Thoracic aorta (tissue), 2 donors: Measurements from ENCODE around the gene RASSF4. TPM values are rescaled to one million over a fixed set of nuclear protein-coding genes. Genes with fewer than 3 reads are reported as not detected.

ENCODE experiments used
- ATAC-seq: fragments of 150-250 bp; one replicate; pipeline ENCODE4 v1.8.0; 2017; ENCODE audit warnings: low read depth; ENCODE audit not compliant: insufficient number of reproducible peaks, low FRiP score
- DNase-seq: peaks from one replicate; pipeline ENCODE4 v3.0.0-alpha.2; 2020; ENCODE audit warnings: low spot score
- H3K27ac ChIP-seq, 2 donors: fragments of 200-600 bp; sonication (generic); 1 replicate in 1 of 2; 2 replicates in 1 of 2; pipeline ENCODE4 v1.5.1; 2016; ENCODE audit warnings: mild to moderate bottlenecking in 2 of 2, moderate library complexity in 2 of 2
- H3K27me3 ChIP-seq: fragments of 200-600 bp; sonication (generic); replicated peaks from 2 replicates; pipeline ENCODE4 v1.6.0; 2016; ENCODE audit warnings: mild to moderate bottlenecking; ENCODE audit not compliant: insufficient read depth
- H3K36me3 ChIP-seq: fragments of 200-600 bp; sonication (generic); one replicate; pipeline ENCODE4 v1.5.1; 2016
- H3K4me1 ChIP-seq, 2 donors: fragments of 200-600 bp; sonication (generic); 1 replicate in 1 of 2; 2 replicates in 1 of 2; pipeline versions ENCODE4 v1.5.1 to v1.6.0; 2016; ENCODE audit warnings: low read depth in 2 of 2, mild to moderate bottlenecking in 1 of 2; ENCODE audit not compliant: control insufficient read depth in 1 of 2
- H3K4me3 ChIP-seq: fragments of 200-600 bp; sonication (generic); 2 replicates; pipeline ENCODE4 v1.5.1; 2016; ENCODE audit warnings: mild to moderate bottlenecking
- H3K9me3 ChIP-seq: fragments of 200-600 bp; sonication (generic); 2 replicates; pipeline ENCODE4 v1.5.1; 2016
- CTCF ChIP-seq: fragments of 200-600 bp; sonication (generic); IDR thresholded peaks from one replicate; pipeline ENCODE4 v1.5.1; 2019; ENCODE audit warnings: antibody characterized with exemption
- total RNA-seq, 2 donors: library from RNA; depleted of rRNA; stranded (reverse); fragments of >200 nt; gene quantifications; one replicate each; pipeline versions ENCODE4 v1.1.0 to v1.2.3, GENCODE V29; 2016

Gene RASSF4
- total RNA-seq, 2 donors from 2014 or later = 48.5 to 68.5 TPM

DNA sequence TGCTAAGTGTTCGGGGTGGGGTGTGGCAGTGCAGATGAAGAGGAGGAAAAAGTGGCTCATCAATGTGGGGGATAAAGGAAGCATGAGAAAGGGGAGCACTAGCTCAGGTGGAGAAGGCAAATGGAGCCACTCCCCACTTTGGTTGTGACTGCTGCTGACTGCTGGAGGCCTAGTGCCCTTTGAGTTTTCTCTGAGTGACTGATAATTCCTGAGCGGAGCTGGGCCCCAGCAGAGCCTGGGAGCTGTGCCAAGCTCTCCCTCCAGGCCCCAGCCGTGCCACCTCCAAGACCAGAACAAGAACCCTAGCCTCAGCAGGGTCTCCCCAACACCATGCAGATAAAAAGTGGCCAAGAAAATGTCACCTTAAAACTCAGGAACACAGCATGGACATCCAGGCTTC is 9.7 kb upstream of the RASSF4 start:
- no peaks in the 10 kb centered on the region for H3K36me3 ChIP-seq
- H3K4me1 ChIP-seq = peaks cover 0 to 5% of the 10 kb centered on the region in 2 donors
- H3K27ac ChIP-seq = no peak overlapping the region
- TF ChIP-seq CTCF = no peak
- no peaks in the 10 kb centered on the region for H3K9me3 ChIP-seq
- no peaks in the 10 kb centered on the region for H3K27me3 ChIP-seq
- ATAC-seq = no peak
- no peak overlapping the region for H3K4me3 ChIP-seq
- no peak for DNase-seq

- Histone ChIP-seq H3K9me3 (no peaks in the 10 kb centered on the region), H3K36me3 (no peaks in the 10 kb centered on the region), H3K27ac (no peak overlapping the region), H3K27me3 (no peaks in the 10 kb centered on the region), H3K4me1 (peaks cover 0 to 5% of the 10 kb centered on the region in 2 donors), H3K4me3 (no peak overlapping the region)
- TF ChIP-seq CTCF = no peak
- DNase-seq = no peak
- ATAC-seq = no peak
Observed at GRCh38 chr10:44950326-44951225, 9.0 kb upstream of the RASSF4 start.

DNA sequence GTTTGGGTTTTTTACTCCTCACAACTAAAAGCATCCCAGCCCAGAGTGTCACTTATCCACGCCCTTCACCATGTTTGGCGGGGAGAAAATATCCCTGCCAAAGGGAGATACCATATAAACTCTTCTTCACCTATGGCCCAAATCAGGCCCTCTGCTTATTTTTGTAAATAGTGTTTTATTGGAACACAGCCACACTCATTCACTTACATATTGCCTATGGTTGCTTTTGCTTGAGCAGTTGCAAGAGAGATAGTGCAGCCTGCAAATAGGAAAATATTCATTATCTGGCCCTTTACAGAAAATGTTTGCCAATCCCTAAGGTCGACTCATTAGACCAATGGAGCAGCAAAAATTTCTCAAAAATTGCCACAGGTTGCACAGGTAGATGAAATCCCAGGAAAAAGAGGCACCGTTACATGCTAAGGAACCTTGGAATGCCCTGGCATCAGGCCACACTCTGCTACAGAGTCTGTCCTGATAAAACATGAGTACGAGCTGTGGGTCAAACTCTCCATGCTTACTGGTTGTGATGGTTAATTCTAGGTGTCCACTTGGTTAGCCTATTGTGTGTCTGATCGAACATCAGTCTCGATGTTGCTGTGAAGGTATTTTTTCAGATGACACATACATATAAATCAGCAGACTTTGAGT is 7.9 kb upstream of the RASSF4 start:
- TF ChIP-seq CTCF = no peak
- Histone ChIP-seq H3K4me3 (no peak overlapping the region), H3K9me3 (no peaks in the 10 kb centered on the region), H3K36me3 (no peaks in the 10 kb centered on the region), H3K4me1 (peaks cover 0 to 5% of the 10 kb centered on the region in 2 donors), H3K27ac (no peak overlapping the region), H3K27me3 (no peaks in the 10 kb centered on the region)
- no peak for DNase-seq
- ATAC-seq = no peak

GRCh38 chr10:44952779-44953231 is 6.8 kb upstream of the RASSF4 start:
- Histone ChIP-seq H3K4me3 (no peak overlapping the region), H3K27ac (no peak overlapping the region), H3K27me3 (no peaks in the 10 kb centered on the region), H3K36me3 (no peaks in the 10 kb centered on the region), H3K9me3 (no peaks in the 10 kb centered on the region), H3K4me1 (peaks cover 3 to 10% of the 10 kb centered on the region in 2 donors)
- ATAC-seq = no peak
- TF ChIP-seq CTCF = no peak
- no peak for DNase-seq

- no peaks in the 10 kb centered on the region for H3K27me3 ChIP-seq
- H3K9me3 ChIP-seq = no peaks in the 10 kb centered on the region
- peaks cover 9 to 20% of the 10 kb centered on the region in 2 donors for H3K4me1 ChIP-seq
- no peak overlapping the region for H3K4me3 ChIP-seq
- H3K36me3 ChIP-seq = no peaks in the 10 kb centered on the region
- TF ChIP-seq CTCF = no peak
- no peak overlapping the region for H3K27ac ChIP-seq
- ATAC-seq (no peak), DNase-seq (no peak)
Observed at GRCh38 chr10:44954042-44954441, 5.6 kb upstream of the RASSF4 start.
